Stimulated activated CD4-positive, alpha-beta T cell treated with anti-CD3 and anti-CD28 coated beads, Interleukin-4, amount 100 ng/mL, for 24 hours (primary cell): ENCODE data around the gene USP4.

ENCODE experiments used
- DNase-seq: peaks from one replicate; pipeline ENCODE4 v3.0.0-alpha.2; 2020

Gene USP4

DNA sequence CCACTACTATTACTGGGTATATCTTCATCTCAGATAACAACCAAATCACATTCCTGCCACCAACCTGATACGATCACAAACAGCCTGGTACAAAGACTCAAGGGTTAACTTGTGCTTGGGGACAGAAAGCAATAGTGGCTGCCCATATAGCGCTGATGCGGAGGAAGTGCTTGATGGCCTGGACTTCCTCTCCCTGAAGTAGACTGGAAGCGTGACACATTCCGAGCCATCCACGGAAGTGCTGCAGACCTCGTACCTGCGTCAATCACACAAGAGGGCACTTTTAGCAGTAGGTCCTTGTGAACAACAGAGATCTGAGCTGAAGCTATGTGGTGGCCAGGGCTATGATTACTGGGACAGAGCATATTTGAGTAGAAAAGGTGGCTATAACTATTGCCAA, 45.5 kb downstream of the USP4 start:
- no peak for DNase-seq

DNA sequence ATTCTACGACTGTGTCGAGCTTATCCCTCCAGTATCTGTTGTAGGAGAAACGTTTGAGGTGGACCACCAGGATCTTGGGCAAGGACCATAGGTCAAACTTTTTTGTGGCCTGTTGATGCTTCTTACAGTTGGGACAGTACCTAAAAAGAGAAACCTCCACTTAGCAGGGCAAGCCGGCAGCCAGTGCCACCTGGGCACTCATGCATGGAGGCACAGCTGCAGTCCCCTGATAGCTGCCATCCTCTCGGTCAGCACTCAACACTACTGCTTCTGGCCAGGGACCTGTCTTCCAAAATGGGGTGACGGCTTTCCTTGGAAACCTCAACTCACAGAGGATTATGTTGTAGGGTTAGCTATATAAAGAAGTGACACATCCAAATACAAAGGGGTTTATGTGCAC, 55.9 kb downstream of the USP4 start:
- DNase-seq, result no peak

DNA sequence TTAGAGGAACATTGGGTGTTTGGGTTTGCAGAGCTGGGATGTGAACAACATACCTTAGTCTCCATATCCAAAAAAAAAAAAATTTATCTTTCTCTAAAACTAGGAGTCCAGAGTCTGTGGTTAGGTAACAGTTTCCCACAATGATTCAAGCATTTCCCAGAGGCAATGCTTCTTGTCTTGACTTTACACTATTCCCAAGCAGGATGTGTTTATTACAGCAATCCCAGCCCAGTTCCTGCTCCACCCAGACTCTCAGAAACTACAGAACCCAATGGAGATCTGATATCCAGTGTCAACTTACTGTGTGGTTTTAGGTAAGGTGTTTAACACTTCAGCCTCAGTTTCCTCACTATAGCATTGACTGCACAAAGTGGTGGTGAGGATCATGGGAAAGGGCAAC, 60.5 kb downstream of the USP4 start:
- no peak for DNase-seq

DNA sequence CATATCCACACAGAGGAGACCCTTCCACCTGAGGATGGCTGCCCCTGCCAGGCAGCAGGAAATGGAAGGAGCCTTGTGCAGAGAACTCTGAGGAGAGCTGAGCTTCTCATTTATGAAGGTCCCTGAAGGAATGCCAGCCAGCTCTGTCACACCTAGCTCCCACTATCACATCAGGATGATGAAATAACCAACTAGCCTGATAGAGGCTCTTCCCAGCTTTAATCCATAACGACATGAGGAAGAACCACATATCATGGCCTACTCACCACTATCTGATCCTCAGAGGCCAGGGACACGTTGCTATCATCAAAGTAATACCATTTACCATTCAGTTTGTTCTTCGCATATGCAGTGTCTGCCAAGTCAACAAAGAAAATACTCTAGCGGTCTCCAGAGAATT, 61.3 kb downstream of the USP4 start:
- no peak for DNase-seq

DNA sequence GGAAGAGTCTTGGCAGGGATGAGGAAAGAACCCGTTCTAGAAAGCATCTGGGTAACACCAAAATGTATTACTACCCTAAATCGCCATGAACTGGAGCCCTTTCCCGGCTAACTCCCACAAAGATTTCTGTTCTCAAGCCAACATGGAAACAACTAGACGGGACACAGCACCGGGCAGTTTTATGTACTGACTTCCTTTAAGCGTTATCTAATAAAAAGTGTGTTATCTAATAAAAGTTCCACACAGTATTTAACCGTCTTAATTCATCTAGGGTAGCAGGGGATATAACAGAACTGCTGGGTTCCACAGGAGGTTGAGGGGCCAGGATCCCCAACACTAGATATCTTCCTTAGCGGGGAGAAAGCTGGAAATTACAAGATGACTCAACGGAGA, 62.5 kb downstream of the USP4 start:
- no peak for DNase-seq

DNA sequence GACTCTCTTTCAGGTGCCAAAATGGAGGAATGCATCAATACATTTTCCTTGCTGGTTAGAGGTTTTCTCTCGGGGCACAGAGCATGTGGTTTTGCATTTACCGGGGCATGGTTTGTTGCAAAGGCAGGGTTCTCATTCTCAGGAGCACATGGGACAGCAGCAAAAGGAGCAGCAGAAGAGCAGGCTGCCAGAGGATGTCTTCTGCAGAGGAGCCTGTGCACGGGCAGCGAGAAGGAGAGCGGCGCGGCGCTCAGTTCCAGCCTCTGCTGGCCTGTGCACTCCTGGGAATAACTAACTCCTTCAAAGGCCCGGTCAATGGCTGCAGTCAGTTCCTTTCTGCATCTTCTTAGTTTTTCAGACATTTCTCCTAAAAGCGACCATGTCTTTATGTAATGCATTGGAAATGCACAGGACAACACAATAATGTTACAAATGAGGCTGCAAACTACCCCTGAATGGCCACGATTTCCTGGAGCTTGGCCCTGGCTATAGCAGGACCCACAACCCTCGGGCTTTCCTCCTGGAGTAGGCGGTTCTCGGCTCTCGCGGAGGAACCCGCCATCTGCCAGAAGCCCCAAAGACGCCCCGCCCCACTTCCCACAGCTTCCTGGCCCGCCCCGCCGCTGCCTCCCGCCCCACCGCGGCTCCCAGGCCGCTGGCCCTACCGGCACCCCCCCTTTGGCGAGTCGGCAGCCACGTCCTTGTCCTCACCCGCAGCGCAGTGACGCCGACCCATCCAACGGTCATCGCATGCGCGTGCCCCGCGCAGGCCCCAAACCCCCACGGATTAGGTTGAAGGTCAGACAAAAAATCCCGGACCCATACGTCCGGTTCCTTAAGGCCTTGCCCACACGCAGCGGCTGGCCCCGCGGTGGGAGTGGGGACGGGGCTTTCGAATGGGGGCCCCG, 63.1 kb downstream of the USP4 start, which contains the start of gene C3orf62:
Gene C3orf62 (minus strand): TSS at position 758 of the 908 bp plus-strand sequence. CDS start 360 bp downstream, at position 398.
- DNase-seq, result peak; percentile 78

DNA sequence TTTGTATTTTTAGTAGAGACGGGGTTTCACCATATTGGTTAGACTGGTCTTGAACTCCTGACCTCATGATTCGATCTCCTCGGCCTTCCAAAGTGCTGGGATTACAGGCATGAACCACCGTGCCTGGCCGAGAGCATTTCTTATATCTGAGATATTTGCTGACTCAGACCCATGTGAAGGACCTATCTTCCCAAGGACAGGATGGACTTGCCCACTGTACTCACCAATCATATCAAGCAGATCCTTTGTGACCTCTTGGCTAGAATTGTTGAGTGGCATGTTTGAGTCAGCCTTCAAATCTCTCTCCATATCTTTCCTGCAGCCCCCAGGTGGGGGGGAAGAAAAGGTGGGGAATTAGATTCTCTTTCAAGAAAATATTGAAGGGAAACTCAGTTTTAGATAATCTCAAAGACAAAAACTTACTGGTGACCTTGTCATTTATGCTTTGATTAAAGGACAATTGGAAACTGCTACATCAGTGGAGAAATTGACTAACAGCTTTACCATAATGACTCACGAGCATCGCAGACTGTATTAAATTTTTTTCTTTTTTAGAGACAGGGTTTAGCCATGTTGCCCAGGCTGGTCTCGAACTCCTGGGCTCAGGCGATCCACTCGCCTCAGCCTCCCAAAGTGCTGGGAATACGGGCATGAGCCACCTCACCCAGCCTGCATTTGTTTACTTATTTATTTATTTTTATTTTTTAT, 65.9 kb downstream of the USP4 start:
- DNase-seq, result no peak

DNA sequence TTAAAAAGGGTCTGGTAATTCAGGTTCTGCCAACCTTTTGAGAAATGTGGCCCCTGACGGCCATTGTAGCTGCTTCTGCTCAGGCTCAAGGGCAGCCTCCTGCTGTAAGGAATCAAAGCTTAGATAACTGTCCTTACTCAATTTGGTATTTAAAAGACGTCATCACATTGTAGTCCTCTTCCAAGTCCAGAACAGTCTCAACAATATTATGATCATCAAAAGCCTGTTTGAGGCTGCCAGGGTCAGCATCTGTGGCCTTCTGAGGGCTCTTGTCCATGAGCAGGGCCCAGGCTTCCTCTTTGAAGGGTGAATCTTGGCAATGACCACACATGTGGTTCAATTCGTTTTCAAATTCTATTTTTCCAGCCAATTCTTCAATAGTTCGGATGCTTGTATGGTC, 68.8 kb downstream of the USP4 start:
- no peak for DNase-seq

DNA sequence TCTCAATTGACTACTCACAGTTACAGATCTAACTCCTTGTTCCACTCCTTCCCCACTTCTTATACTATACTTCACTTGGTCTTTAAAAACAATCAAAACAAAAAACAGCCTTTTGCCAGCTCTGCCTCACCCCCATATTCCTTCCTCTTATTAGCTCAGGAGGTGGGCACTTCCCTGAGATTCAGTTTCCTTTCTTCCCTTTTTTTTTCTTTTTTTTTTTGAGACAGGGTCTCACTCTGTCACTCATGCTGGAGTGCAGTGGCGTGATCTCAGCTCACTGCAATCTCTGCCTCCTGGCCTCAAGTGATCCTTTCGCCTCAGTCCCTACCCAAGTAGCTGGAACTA, 69.7 kb downstream of the USP4 start:
- no peak for DNase-seq

DNA sequence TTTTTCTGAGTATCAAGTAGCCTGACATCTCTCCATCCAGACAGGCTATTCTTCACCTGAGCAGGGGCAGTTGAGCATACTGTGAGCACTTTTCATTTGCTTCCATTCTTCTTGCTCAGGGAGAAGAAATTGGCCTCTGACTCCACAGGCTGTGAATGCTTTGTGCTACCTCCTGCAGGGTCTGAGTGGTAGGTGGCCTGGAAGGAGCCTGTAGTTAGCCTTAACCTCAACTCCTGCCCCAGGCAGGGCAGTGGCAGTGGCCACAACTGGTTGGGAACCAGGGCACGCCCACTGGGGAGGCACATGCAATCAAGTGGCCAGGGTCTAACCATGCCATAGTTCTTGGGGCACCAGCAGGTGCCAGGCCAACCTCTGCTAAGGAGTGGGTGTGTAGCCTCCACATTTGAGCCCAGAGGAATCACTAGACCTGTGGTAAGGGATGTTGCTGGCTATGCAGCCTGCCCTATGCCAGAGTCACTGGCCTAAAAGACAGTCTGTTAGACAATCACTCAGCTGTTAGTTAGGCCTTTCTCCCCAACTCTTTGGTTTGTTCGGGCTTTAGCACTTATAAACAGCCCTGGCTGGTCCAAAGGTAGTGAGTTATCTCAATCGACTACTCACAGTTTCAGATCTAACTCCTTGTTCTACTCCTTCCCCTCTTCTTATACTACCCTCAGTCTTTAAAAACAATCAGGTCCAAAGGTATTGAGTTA, 70.3 kb downstream of the USP4 start:
- no peak for DNase-seq

DNA sequence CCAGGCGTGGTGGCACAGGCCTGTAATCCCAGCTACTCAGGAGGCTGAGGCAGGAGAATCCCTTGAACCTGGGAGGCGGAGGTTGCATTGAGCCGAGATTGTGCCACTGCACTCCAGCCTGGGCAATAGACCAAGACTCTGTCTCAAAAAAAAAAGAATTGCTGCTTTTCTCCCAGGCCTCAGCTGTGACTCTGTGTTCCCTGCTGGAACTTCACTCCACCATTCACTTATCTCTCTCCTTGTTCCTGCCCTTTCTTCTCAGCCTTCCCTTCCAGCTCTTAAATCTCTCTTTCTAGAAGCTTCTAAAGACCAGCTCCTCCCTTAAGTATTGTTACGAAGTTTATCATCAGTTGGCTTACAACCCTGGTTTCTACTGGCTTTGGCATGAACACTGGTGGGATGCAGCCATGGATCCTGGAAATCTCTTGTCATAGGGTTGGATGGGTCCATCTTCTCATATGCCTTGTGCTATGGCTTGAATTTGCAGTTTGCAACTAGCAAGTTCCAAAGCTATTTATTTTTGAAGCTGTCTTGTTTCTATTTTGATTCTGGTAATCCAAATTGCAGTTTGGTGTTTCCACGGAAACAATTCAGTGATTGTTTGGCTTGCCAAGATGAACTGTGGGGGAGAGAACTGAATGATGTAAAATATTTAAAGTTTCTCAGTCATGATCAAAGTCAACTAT, 73.3 kb downstream of the USP4 start:
- DNase-seq, result no peak

DNA sequence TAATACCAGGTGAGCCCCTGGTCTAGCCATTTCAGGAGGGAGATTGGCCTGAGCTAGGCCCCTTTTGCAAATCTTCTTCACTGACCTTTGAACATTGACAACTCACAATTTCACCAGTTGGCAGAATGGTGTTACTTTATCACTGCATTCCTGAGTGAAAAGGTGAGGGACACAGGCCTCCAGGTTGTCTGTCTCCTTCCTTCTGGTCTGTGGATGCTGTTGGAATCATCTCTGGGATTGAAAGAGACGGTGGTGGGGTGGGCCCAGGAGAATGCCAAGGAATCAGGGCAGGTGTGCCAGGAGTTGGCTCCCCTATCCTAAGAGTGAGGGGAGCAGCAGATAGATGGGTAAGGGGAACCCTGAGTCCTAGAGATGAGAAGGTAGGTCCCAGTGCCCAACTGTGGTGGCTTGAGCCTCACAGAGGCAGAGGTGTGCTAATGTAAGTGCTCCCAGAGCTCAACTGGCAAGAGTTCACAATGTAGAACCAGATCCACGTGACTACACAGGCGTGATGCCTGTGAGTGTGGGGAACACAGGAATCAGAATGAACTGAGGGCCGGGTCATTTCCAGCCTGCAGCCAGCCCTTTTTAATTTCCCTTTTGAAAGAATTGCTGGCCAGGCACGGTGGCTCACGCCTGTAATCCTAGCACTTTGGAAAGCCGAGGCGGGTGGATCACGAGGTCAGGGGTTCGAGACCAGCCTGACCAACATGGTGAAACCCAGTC, 74.0 kb downstream of the USP4 start:
- DNase-seq, result no peak

DNA sequence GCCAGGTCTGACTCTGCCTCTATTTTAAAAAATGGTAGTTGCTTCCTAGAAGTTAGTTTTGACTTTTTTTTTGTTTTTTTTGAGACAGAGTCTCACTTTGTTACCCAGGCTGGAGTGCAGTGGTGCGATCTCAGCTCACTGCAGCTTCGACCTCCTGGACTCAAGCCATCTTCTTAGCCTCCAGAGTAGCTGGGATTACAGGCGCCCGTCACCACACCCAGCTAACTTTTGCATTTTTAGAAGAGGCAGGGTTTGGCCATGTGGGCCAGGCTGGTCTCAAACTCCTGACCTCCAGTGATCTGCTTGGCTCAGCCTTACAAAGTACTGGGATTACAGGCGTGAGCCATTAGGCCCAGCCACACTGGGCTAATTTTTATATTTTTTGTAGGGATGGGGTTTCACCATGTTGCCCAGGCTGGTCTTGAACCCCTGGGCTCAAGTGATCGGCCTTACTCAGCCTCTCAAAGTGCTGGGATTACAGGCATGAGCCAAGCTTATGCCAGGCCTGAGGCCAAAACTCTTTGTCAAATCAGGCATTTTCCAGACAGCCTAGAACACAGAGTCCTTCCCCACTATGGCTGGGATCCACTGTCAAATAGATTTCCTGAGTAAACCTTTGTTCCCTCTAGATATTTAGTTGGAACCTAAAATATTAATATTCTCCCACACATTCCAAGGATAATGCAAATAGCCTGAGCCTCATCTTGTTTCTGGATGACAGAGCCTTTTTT, 76.5 kb downstream of the USP4 start:
- DNase-seq, result no peak

DNA sequence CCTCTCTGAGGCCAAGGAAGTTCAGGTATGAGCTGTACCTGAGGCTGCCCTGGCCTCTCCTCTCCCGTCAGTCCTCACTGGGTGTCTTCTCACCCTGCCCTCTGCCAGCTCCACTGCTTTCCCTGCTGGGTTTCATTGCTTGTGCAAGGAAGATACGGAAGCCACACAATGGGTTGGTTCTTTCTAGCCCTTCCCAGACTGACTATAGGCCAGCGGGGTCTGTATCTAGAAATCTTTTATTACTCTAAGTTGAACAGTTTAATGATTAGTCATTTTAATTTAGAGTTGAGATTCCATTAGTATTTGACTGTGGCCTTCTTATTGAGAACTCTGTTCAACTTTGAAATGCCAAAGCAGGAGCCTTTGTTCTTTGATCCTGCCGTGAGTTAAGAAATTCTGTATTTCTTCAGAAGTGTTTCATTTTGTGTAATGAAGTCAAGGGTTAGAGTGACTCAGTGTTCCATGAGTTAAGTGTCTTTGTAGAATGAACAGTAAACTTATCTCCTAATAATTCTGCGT, 79.0 kb downstream of the USP4 start:
- DNase-seq, result no peak

DNA sequence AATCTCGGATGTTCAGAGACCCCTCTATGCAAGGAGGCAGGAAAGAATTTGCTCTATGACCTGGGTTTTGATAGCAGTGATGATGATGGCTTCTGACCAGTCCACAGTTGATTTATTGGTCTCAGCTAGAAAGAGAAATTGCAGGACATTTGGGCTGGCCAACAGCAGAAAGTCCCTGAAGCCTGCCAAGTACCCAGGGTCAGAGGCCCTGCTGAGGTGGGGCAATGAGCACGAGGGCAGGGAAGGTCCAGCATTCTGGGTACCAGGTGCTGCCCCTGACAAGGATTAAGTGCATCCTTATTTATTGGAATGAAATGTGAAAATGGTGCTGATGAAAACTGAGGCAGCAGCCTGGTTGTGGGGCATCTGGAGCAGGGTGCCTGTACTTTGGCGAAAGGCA, 82.7 kb downstream of the USP4 start:
- no peak for DNase-seq

DNA sequence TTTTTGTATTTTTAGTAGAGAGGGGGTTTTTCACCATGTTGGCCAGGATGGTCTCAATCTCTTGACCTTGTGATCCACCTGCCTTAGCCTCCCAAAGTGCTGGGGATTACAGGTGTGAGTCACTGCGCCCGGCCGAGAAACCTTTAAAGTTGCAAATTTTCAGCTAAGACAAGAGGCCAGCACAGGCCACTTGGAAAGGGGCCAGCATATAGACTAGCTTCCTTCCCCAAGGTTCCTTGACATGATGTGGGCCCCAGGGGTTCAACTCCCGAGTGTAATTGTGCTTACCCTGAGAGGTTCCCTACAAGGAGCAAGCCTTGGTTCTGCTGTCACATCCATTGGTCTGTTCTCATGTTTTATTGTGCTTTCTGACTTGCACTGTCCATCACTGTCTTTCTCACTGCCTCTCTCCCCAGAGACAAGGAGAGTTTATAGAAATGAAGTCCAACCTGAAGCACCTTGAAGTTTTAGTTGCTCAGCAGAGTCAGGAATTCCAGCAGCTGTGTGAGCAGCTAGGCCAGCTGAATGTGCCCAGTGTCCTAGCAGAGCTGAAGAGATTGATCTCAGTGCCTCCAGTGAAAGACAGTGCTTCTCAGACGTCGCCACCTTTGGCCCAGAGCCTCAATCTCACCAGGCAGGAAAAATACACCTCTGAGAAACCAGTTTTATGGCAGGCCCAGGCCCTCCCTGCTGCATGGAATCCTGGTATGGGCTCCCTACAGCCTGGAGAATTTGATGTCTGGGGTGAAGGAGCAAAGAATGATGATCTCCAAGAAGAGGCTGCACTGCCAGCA, 83.9 kb downstream of the USP4 start:
- DNase-seq, result no peak

DNA sequence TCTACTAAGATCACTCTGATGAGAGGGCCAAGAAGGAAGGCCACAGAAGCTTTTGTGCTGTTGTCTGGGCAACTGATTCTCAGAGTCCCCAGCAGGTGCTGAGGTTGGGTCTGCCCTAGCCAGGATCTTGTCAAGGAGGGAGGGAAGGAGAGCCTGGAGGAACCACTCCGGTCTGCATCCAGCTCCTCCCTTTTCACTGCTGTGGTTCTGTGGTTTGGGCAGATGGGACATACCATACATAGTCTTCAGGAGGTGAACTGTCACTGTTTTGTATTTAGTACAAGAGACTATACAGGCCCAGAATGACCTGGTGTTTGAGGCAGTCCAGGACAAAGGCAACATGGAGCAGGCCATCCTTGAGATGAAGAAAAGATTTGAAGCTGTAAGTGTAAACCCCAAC, 84.7 kb downstream of the USP4 start:
- DNase-seq, result no peak

DNA sequence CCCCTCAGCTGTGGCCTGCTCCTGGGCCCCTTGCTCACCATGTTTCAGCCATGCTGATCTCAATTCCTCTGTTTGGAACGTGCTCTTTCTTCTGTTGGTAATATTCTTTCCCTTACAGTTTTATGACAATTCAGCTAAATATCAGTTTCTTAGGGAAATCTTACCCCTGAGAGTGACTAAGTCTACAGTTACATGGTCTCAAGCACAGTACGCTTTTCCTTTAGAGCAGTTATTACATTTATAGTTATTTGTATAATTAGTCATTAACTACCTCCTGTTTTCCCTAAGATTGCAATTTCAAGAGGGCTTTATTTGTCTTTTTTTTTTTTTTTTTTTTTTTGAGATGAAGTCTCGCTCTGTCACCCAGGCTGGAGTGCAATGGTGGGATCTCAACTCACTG, 86.3 kb downstream of the USP4 start:
- no peak for DNase-seq

DNA sequence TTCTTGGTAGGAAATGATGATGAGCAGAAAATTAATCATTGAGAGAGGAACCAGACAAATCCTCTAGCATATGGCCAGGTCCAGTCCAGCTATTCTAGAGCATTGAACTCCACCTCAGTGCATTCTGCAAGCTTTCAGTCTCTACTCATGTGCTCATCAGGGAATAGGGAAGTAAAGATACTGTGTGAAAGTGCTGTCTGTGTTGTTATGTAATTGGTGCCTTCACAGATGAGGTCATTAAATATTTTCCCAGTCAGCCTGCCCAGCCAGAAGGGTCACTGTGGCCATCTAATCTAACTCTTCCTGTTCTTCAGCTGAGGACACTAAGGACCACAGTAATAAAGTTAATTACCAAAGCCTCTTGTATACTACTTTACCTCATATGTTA, 91.0 kb downstream of the USP4 start:
- no peak for DNase-seq

DNA sequence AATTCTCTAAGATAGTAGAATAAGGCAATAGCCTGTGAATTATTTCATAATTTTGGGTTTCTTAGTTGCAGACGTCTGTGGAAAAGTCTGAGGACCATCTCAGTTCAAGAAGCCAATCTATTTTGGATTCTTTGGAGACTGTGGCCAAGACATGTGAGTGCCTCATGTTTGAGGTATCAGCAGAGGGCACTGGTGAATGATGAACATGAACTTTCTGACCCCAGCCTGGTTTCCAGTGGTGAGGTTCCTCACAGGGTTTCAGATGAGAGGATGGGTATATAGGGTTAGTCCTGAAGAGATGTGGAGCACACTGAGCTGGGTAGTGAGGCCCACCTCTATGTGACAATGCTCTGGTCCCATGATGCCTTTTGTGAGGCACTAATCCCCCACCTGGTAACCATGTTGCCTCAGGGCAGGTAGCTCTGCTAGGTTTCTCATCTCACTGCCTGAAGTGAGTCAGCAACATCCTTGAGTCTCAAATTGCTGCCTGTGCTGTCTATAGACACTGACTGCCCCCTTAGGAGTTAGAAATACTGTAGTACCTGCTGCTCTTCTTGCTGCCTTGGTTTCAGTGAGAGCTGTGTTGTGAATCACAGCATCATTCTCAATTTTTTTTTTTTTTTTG, 95.2 kb downstream of the USP4 start:
- DNase-seq, result no peak
